ENCODE measurements around the gene EHMT1. TPM values are rescaled to one million over a fixed set of nuclear protein-coding genes. Genes with fewer than 3 reads are reported as not detected.

Gene EHMT1
- total RNA-seq, 4 donors from 2014 or later: 77.1 to 149 (median 86.6) TPM

- Histone ChIP-seq H3K27ac (no peak overlapping the region), H3K27me3 (no peaks in the 10 kb centered on the region), H3K9me3 (no peaks in the 10 kb centered on the region), H3K4me3 (no peak overlapping the region), H3K4me1 (no peaks in the 10 kb centered on the region), H3K36me3 (peaks cover 82% of the 10 kb centered on the region)
- TF ChIP-seq POLR2AphosphoS5 (IDR thresholded peaks at IDR 0.05): no peak
- TF ChIP-seq POLR2A (IDR thresholded peaks at IDR 0.05): no peak
- TF ChIP-seq, protein P1, sequence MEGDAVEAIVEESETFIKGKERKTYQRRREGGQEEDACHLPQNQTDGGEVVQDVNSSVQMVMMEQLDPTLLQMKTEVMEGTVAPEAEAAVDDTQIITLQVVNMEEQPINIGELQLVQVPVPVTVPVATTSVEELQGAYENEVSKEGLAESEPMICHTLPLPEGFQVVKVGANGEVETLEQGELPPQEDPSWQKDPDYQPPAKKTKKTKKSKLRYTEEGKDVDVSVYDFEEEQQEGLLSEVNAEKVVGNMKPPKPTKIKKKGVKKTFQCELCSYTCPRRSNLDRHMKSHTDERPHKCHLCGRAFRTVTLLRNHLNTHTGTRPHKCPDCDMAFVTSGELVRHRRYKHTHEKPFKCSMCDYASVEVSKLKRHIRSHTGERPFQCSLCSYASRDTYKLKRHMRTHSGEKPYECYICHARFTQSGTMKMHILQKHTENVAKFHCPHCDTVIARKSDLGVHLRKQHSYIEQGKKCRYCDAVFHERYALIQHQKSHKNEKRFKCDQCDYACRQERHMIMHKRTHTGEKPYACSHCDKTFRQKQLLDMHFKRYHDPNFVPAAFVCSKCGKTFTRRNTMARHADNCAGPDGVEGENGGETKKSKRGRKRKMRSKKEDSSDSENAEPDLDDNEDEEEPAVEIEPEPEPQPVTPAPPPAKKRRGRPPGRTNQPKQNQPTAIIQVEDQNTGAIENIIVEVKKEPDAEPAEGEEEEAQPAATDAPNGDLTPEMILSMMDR (IDR thresholded peaks at IDR 0.05): no peak
- TF ChIP-seq EP300 (IDR thresholded peaks at IDR 0.05): no peak
- WGBS: 100% methylated on average over 4 of the region's 18 CpGs
- DNase-seq (ENCODE audit: low spot score in 2 of 2): no peak
Observed at GRCh38 chr9:137787786-137788505, 169.1 kb downstream of the EHMT1 start.

DNA sequence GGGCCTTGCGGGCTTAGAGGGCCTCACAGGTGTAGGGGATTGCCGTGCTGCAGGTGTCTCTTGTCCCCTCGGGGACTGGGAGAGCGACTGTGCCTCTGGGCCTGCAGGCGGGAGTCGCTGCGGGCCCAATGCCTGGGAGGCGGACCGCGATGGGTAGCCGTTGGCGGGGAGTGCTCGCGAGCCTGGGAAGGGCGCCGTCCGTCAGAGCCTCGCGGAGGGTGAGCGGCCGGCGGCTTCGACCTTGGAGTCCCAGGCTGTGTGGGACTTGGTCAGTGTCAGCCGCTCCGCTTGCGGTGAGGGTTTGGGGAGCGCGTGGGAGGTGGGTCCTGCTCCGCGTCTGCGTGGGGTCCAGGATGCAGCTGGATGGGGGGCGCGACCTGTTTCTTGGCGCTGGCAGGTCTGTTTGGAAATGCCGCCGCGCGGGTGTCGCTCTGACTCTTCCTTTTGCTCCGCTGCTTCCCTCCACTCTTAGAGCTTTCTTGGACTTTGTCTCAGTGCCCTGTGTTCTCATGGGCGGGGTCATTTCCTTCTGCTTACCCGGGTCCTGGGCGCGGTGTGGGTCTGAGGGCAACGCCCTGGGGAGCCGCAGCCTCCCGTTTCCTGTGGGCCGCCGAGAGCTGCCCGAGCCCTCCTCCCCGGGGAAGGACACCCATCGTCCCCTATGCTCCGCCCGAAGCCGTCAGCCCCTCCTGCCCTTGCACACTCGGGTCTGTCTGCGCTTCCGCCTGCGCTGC is 169.9 kb downstream of the EHMT1 start:
- Histone ChIP-seq H3K4me3 (no peak overlapping the region), H3K27me3 (no peaks in the 10 kb centered on the region), H3K27ac (no peak overlapping the region), H3K9me3 (no peaks in the 10 kb centered on the region), H3K4me1 (no peaks in the 10 kb centered on the region), H3K36me3 (peaks cover 87% of the 10 kb centered on the region)
- no peak for DNase-seq (ENCODE audit: low spot score in 2 of 2)
- TF ChIP-seq POLR2AphosphoS5 (IDR thresholded peaks at IDR 0.05) (no peak), EP300 (IDR thresholded peaks at IDR 0.05) (no peak), POLR2A (IDR thresholded peaks at IDR 0.05) (no peak)
- TF ChIP-seq, protein P1 (IDR thresholded peaks at IDR 0.05): no peak
- WGBS: 92% methylated on average over 49 of the region's 59 CpGs

DNA sequence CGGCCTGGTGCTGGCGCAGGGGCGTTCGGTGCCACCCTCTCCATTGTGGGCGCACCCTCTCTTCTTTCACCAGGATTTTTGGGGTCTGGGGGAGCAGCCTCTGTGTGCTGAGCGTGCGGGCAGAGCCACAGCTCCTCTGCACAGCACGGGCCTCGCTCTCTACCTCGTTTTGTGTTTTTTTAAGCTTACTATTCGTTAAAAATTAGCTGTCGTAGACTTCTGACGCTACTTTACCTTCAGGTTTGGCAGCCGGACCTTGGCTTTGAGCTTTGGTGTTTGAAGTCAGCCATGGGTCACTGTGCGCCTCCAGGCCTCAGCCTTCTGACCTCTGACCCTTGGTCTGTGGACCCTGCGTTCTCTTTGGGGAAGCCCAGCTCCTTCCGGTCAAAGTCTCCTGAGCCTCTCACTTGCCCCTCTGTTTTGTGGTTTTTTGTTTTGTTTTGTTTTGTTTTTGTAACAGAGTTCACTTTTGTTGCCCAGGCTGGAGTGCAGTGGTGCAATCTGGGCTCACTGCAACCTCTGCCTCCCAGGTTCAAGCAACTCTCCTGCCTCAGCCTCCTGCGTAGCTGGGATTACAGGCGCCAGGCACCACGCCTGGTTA is 170.6 kb downstream of the EHMT1 start:
- H3K4me3 ChIP-seq: no peak overlapping the region
- no peak for TF ChIP-seq POLR2AphosphoS5 (IDR thresholded peaks at IDR 0.05)
- TF ChIP-seq POLR2A (IDR thresholded peaks at IDR 0.05): no peak
- TF ChIP-seq, protein P1 (IDR thresholded peaks at IDR 0.05): no peak
- TF ChIP-seq EP300 (IDR thresholded peaks at IDR 0.05): no peak
- H3K9me3 ChIP-seq: no peaks in the 10 kb centered on the region
- no peak overlapping the region for H3K27ac ChIP-seq
- H3K27me3 ChIP-seq: no peaks in the 10 kb centered on the region
- no peak for DNase-seq (ENCODE audit: low spot score in 2 of 2)
- WGBS: 91% methylated on average over 20 of the region's 20 CpGs
- peaks cover 84% of the 10 kb centered on the region for H3K36me3 ChIP-seq
- H3K4me1 ChIP-seq: no peaks in the 10 kb centered on the region

GRCh38 chr9:137791947-137792346 is 173.1 kb downstream of the EHMT1 start:
- no peaks in the 10 kb centered on the region for H3K27me3 ChIP-seq
- H3K27ac ChIP-seq: no peak overlapping the region
- H3K4me1 ChIP-seq: no peaks in the 10 kb centered on the region
- WGBS: 79% methylated on average over 7 of the region's 7 CpGs
- no peaks in the 10 kb centered on the region for H3K9me3 ChIP-seq
- no peak for DNase-seq (ENCODE audit: low spot score in 2 of 2)
- H3K4me3 ChIP-seq: no peak overlapping the region
- peaks cover 79% of the 10 kb centered on the region for H3K36me3 ChIP-seq
- TF ChIP-seq EP300 (IDR thresholded peaks at IDR 0.05): no peak
- TF ChIP-seq POLR2AphosphoS5 (IDR thresholded peaks at IDR 0.05): no peak
- TF ChIP-seq, protein P1 (IDR thresholded peaks at IDR 0.05): no peak
- no peak for TF ChIP-seq POLR2A (IDR thresholded peaks at IDR 0.05)
